ENCODE measurements around the gene KIF1A.
"Not testable (repeated sequence)": the region's sequence is repeated elsewhere in the genome, so short reads cannot be mapped to it uniquely, and the experiment has no call there.

KIF1A gene

GRCh38 chr2:240691631-240692420 lies 128.2 kb downstream of the KIF1A start, which contains the start of gene AQP12A:
AQP12A (plus strand) TSS chr2:240691866; CDS start chr2:240691914, 48 bp downstream.
- not testable (repeated sequence) for FAIRE-seq; DNase-seq (ENCODE audit: insufficient read length, low spot score)

DNA sequence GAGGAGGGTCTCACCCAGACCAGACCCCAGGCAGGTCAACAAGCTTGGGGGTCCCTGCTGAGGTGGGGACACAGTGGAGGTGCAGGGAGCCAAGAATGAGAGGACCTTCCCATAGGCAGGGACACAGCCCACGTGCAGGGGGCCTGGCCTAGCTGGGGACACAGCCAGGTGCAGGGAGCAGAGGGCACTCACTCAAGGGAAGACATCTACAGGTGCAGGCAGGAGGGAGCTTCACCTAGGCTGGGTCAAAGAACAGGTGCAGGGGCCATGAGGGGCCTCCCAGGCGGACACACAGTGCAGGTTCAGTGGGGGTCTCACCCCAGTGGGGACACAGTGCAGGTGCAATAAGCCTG lies 129.0 kb downstream of the KIF1A start:
- DNase-seq (ENCODE audit: insufficient read length, low spot score); FAIRE-seq: not testable (repeated sequence)

DNA sequence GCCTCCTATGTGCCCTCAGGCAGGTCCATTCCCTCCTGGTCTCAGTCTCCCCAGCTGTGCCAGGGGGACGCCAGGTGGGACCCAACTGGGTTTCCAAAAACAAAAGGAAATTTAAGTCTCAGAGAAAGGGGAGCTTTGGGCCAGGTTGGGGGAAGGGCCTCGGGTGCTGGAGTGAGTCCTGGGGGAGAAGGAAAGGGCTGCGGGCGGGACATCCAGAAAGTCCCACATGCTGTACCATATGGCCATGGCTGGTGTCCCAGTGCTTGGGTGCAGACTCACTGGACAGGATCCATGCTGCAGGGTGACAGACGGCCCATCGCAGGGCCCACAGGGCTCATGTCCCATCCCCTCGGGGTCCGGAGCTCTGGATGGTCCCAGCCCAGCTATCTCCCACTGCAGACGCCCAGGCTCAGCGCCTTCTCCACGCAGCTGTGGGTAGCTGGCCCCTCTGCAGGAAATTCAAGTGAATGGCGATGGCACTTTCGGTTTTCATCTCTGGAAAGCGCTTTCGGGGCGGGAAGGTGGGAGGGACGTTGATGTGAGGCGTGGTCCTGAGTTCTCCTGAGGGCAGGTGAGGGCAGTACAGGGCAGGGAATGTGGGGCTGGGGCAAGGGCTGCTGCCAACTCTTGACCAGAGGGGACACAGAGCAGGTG lies 129.5 kb downstream of the KIF1A start:
- not testable (repeated sequence) for FAIRE-seq; DNase-seq (ENCODE audit: insufficient read length, low spot score)

- FAIRE-seq (no peak), DNase-seq (ENCODE audit: insufficient read length, low spot score) (no peak)
Observed at GRCh38 chr2:240689975-240690374, 130.0 kb downstream of the KIF1A start.

GRCh38 chr2:240688553-240688919 lies 131.5 kb downstream of the KIF1A start:
- FAIRE-seq, result no peak
- no peak for DNase-seq (ENCODE audit: insufficient read length, low spot score)

DNA sequence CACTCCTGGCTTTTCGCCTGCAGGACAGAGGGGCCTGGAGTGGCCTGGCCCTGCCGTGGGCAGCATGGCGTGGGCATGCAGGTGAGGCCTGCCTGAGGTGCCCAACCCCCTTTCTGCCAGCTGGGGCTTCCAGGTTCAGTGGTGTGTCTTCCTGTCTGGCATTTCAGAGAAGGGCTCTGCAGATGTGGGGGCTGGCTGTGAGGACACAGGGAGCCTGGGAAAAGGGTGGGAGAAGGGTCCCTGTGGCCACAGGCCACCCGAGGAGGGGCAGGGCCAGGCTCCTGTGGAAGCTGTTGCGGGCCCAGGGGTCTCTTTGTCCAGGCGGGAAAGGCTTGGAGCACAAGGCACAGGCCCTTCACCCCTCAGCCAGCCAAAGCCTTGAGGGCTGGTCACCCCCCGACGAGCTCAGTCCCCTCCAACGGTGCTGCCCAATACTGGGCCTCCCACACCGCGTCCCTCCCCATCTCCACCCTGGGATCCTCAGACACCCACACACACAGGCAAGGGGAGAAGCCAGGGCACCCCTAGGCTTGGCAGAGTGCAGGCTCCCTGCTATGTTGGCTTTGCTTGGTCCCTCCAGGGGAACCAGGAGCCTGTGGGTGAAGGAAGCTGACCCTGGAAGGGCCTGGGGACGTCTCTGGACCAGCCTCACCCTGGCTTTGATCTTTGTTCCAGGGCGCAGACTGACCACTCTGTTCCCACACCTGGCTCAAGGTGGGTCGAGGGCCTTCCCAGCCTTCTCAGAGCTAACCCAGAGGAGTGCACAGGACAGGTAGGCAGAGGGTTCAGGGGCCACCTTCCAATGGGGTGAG lies 132.1 kb downstream of the KIF1A start:
- DNase-seq (ENCODE audit: insufficient read length, low spot score) (no peak), FAIRE-seq (no peak)

DNA sequence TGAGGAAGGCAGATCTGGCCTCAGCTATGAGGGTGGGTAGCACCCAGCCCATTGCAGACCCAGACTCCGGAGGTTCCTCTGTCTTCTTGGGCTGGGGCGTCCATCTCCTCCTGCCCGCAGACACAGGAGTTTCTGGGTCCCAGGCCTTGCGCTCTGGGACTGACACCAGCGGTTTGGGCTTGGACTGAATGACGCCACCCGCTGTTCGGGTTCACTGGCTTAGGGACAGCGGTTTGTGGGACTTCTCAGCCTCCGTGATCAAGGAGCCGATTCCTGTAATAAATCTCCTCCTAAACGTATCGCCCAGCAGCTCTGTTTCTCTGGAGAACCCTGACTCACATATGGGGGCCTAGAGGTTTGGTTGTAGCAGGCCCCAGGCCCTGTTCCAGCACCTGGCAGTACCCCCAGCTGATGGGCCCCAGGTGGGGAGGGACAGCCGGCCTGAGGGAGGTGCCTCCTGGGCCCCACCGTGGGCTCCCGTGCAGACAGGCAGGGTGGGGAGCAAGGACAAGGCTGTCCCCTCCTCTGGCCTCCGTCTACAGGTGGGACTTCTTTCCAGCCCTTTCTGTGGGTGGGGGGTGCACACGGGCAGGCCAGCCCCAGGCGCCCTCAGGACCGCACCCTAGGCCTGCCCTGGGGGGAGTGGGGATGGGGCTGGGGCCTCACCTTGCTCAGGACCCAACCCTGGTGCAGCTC lies 132.8 kb downstream of the KIF1A start:
- DNase-seq (ENCODE audit: insufficient read length, low spot score) (no peak), FAIRE-seq (no peak)

- DNase-seq (ENCODE audit: insufficient read length, low spot score), result no peak
- no peak for FAIRE-seq
Observed at GRCh38 chr2:240686460-240686859, 133.6 kb downstream of the KIF1A start.

GRCh38 chr2:240685771-240686371 lies 134.1 kb downstream of the KIF1A start:
- DNase-seq (ENCODE audit: insufficient read length, low spot score) (no peak), FAIRE-seq (no peak)

GRCh38 chr2:240683980-240684728 lies 135.9 kb downstream of the KIF1A start:
- FAIRE-seq; DNase-seq (ENCODE audit: insufficient read length, low spot score): not testable (repeated sequence)

GRCh38 chr2:240683329-240683979 lies 136.6 kb downstream of the KIF1A start:
- DNase-seq (ENCODE audit: insufficient read length, low spot score); FAIRE-seq: not testable (repeated sequence)

- DNase-seq (ENCODE audit: insufficient read length, low spot score); FAIRE-seq: not testable (repeated sequence)
Observed at GRCh38 chr2:240682431-240683224, 137.4 kb downstream of the KIF1A start, which contains the start of gene AQP12B. AQP12B (minus strand) TSS chr2:240682885; CDS start chr2:240682837, 48 bp downstream.

- not testable (repeated sequence) for FAIRE-seq; DNase-seq (ENCODE audit: insufficient read length, low spot score)
Observed at GRCh38 chr2:240680185-240680584, 139.8 kb downstream of the KIF1A start.

DNA sequence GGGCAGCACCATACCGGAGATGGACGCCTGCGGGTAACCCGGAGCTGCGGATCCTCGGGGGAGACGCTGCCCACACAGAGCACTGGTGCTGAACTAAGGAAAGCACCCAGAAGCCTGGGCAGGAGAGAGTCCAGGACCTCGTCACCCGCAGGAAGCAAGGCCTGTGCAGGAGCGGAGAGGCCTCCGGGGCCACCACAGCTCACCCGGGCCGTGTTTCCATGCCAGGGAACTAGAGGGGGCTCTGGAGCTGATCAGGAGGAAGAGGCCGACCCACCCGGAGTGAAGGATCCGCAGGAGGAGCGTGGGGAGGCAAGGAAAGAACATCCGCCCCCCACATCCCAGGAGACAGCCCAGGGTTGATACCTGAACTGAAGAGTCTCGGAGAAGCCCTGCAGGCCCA lies 141.1 kb downstream of the KIF1A start:
- FAIRE-seq; DNase-seq (ENCODE audit: insufficient read length, low spot score): not testable (repeated sequence)

- not testable (repeated sequence) for FAIRE-seq; DNase-seq (ENCODE audit: insufficient read length, low spot score)
Observed at GRCh38 chr2:240678043-240678442, 142.0 kb downstream of the KIF1A start.

GRCh38 chr2:240675345-240675744 lies 144.7 kb downstream of the KIF1A start:
- FAIRE-seq, result not testable (repeated sequence)

GRCh38 chr2:240674461-240675184 lies 145.4 kb downstream of the KIF1A start:
- FAIRE-seq; DNase-seq (ENCODE audit: insufficient read length, low spot score): not testable (repeated sequence)

More at GRCh38 chr2:240675345-240675744, 144.7 kb downstream of the KIF1A start:
- DNase-seq (ENCODE audit: insufficient read length, low spot score), result not testable (repeated sequence)

All from GM19239 (cell line).